HG03039 (cell line): ENCODE results near the gene DAB2IP.

Experiments
- ATAC-seq: cut with Tn5 transposase; IDR thresholded peaks from one replicate; pipeline ENCODE4 v1.9.1; 2021; ENCODE audit warnings: mild to moderate bottlenecking, moderate library complexity; ENCODE audit not compliant: unreplicated experiment

Gene DAB2IP

DNA sequence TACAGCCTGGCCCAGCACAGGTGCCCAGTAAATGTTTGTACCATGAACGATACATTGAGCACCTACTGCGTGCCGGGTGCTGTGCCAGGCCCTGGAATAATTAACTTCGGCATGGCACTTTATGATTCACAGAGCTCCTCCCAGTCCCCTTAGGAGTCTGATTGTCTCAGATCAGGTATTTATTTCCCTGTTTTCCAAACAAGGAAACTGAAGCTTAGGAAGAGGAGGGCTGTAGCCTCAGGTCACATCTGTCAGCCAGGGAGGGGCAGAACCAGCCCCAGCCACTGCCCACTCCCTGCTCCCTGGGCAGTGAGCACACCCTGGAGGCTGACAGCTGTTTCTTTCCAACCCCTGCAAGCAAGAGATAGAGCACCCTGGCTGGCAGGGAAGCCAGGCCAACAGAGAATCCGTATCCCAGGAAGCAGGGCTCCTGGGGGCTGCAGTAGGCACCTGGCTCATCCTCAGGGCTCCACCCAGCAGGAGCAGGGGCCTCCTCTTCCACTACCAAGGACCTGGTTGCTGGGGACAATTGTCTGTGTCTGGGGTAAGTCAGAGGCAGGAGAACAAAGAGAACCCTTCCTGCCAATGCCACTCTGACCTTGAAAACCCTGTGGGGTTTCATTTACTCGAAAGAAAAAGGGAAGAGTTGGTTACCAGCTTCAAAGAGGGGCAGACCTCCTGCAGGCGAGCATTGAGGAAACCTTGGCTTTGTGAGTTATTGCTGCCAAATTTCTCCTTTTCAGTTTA lies 69.0 kb downstream of the DAB2IP start:
- no peak for ATAC-seq

- no peak for ATAC-seq
Measured at GRCh38 chr9:121721058-121721350, 69.6 kb downstream of the DAB2IP start.

- ATAC-seq: no peak
Measured at GRCh38 chr9:121721770-121722169, 70.3 kb downstream of the DAB2IP start.

- no peak for ATAC-seq
Measured at GRCh38 chr9:121725008-121725775, 73.8 kb downstream of the DAB2IP start.

DNA sequence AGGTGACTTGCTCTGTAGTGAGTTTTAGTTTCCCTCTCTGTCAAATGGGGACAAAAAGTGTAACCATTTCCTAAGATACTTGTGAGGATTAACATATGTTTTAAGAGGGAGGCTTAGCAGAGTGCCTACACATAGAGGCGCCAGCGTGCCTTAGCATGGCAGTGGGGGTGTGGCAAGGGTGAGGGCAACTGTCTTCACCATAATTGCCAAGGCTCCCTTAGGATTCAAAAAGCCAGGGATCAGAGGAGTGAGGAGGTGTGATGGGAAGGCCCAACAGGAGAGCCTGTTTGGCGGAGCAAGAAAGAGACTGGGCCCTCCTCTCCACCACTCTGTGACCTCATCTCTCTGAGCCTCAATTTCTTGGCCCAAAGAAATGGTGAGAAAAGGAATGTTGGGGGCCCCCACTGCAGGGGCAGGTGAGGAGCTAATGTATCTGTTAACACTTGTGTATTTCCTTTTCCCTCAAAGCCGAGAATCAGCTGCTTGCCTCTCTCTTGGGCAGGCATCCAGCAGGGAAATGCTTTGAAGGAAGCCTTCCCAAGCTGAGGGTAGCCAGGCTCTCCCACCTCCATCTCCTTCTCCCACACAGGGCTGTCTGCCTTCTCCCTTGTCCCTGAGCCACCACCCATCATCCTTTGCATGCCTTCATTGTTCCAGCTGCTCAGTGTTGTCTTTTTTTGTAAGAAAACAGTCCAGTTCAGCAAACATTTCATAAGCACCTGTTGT lies 76.0 kb downstream of the DAB2IP start:
- no peak for ATAC-seq

DNA sequence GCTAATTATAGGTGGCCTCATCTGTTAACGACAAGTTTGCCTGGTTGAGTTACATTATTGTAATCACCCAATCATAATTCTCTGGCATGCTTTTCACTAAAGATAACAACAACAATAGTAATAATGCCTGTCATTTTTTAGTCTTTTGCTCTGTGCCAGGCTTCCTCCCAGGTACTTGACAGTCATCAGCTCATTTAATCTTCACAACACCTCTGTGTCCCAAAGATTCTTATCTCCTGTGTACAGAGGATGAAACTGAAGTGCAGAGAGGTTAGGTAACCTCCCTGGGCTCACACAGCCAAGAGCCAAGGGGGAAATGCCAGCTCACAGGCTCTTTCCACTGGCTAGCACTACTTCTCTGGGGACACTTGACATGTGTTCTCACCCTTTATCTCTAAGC lies 77.5 kb downstream of the DAB2IP start:
- ATAC-seq: no peak

- no peak for ATAC-seq
Measured at GRCh38 chr9:121729769-121730562, 78.5 kb downstream of the DAB2IP start.

- no peak for ATAC-seq
Measured at GRCh38 chr9:121731090-121731489, 79.7 kb downstream of the DAB2IP start.

DNA sequence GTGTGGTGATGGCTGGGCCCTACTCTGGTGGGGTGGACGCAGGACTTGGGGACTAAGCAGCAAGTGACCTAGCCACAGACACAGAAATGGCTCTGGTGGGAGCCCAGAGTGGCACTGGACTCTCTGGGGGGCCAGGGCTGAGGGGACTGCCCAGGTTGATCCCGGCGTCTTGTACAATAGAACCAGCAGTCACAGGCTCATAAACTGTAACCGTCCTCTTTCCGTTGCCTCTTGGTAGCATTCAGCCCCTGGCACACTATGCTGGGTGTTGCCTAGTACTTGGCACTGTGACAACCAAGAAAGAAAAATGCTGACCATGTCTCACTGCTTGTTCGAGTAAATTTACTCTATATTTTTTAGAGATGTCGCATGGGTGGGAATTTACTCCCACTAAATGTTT lies 80.5 kb downstream of the DAB2IP start:
- no peak for ATAC-seq

- ATAC-seq: no peak
Measured at GRCh38 chr9:121732389-121732788, 81.0 kb downstream of the DAB2IP start.

DNA sequence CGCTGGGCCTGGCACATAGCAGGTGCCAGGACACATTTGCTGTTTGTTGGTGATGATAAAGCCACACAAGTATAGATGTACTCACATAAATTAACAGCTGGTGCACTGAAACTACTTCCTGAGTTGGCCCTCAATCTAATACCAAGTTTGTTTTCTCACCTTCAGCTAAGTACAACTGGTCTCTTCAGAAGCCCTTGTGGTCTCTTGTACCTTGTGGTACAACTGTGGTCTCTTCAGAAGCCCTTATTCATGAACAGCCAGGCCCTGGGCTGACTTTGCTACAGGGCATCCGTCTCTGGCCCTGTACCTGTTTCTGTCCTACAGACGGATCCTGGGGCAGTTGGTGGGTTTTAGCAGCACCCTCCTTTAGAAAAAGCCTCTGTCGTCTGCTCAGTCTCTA lies 81.5 kb downstream of the DAB2IP start:
- no peak for ATAC-seq

DNA sequence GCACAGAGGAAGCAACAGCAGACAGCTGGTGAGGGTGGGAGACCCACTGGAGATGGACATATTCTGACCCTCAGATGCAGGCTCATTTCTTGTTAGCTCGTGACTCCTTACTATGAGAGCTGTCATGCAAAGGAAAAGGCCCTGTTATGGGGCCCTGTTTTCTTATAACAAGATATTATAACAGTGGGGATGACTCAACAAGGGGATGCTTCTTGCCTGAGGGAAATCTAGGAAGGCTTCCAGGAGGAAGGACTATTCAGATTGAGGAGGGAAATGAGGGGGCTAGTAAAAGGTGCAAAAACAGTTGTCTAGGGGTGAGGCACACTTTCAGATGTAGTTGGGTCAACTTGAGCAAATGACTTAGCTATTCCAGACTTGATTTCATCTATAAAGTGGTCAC lies 83.0 kb downstream of the DAB2IP start:
- ATAC-seq: no peak

DNA sequence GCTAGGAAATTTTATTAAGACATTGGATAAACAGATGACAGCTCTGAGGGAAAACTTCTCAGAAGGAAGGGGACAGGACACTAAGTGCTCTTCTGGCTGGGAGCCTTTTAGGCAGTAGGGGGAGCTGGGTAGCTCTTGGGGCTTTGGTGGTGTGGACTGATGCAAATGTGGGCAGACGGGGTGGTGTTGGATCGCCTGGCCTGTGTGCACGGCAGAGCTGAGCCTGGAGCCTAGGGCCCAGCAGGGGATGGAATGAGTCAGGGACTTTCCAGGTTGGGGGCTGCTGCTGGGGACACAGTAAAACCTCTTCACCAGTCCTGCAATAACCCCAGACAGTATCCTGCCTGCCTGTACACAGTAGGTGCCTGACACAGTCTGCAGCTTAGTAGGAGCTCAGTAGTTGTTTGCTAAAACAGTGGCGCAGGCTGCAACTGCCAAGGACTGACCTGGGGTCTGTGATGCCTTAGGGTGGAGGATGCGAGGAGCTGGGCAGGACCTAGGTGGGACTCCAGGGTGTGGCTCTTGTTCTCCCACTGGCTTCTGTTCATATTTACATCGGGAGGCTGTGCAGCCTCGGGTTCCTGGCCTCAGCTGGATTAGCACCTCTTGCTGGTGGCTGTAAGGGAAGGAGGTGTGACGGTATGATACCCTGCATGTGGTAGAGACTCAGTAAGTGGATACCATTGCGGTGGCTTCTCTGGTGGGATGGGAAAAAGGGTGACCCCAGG lies 83.8 kb downstream of the DAB2IP start:
- no peak for ATAC-seq

- ATAC-seq: no peak
Measured at GRCh38 chr9:121735793-121736770, 84.6 kb downstream of the DAB2IP start.

GRCh38 chr9:121736934-121737462 lies 85.6 kb downstream of the DAB2IP start:
- ATAC-seq: no peak

DNA sequence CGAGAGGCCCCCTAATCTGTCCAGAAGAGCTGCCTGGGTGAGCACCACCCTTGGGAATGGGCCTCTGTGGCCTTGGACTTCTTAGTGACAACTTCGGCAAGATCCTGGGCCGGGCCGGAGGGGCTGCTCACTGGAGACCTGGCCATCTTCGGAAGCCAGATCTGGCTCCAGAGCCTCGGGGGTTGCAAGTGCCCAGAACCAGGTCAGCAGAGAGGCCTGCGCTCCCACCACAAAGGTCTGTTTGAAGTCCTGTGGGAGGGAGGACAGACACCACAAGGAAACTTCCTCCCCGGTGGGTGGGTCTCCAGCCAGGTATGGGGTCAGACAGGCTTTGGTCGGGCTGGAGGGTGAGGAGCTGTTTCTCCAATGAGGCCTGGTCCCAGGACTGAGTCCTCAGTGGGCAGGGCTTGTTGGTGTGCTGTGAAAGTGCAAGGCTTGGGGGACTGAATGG lies 86.1 kb downstream of the DAB2IP start:
- no peak for ATAC-seq

DNA sequence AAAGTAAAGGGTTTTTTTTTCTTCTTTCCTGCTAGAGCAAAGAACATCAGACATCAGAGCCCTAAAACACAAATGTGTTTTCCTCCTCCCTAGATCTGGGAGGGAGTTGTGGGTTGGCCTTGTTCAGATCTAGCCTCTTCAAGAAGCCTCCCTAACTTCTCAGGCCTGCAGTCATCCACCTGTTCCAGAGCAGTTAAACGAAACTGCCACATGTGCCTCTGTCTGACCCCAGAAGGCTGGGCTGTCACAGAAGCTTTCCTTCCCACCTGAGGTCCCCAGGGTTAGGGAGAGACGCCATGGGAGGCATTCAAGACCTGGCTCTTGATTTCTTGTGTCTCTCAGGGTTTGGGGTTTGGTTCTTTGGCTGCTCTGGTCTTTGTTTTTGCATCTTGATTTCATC lies 87.0 kb downstream of the DAB2IP start:
- no peak for ATAC-seq

DNA sequence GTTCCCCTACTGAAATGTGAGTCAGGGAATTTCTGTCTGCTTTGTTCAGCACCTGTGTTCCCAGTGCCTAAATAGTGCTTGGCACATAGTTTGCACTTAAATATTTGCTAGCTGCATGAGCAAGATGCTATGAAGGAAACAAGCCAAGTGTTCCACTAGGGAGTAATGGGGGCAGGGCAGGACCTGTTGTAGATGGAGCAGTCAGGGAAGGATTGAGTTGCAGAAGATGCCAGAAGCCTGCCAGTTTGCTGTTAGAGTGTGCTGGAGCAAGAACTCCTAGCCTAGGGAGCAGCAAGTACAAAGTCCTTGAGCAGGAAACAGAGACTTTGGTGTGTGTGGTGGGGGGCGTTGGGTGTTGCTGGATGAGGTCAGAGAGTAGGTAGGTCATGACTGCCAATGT lies 87.5 kb downstream of the DAB2IP start:
- no peak for ATAC-seq

- no peak for ATAC-seq
Measured at GRCh38 chr9:121739971-121740370, 88.5 kb downstream of the DAB2IP start.
